ENCODE data around the gene ASPG. TPM values are rescaled to one million over a fixed set of nuclear protein-coding genes. Genes with fewer than 3 reads are reported as not detected.
"Not testable (repeated sequence)": the region's sequence is repeated elsewhere in the genome, so short reads cannot be mapped to it uniquely, and the experiment has no call there.

Gene ASPG
- total RNA-seq, 1 donor, result not detected

GRCh38 chr14:104151566-104152245 lies 66.2 kb downstream of the ASPG start:
- no peak overlapping the region for H3K4me3 ChIP-seq (ENCODE audit: low read depth, low read length)
- no peak for TF ChIP-seq CTCF (IDR thresholded peaks at IDR 0.05; ENCODE audit: insufficient read depth, low read length)
- DNase-seq (ENCODE audit: low read depth), result no peak

- no peak for DNase-seq (ENCODE audit: low read depth)
- H3K4me3 ChIP-seq (ENCODE audit: low read depth, low read length), result no peak overlapping the region
- no peak for TF ChIP-seq CTCF (IDR thresholded peaks at IDR 0.05; ENCODE audit: insufficient read depth, low read length)
Observed at GRCh38 chr14:104152246-104152575, 66.7 kb downstream of the ASPG start.

- TF ChIP-seq CTCF (IDR thresholded peaks at IDR 0.05; ENCODE audit: insufficient read depth, low read length), result no peak
- no peak overlapping the region for H3K4me3 ChIP-seq (ENCODE audit: low read depth, low read length)
- DNase-seq (ENCODE audit: low read depth), result no peak
Observed at GRCh38 chr14:104152686-104153393, 67.3 kb downstream of the ASPG start.

GRCh38 chr14:104153394-104153755 lies 67.9 kb downstream of the ASPG start:
- DNase-seq (ENCODE audit: low read depth); H3K4me3 ChIP-seq (ENCODE audit: low read depth, low read length): not testable (repeated sequence)

GRCh38 chr14:104154246-104154645 lies 68.7 kb downstream of the ASPG start:
- H3K4me3 ChIP-seq (ENCODE audit: low read depth, low read length), result no peak overlapping the region
- DNase-seq (ENCODE audit: low read depth), result no peak
- no peak for TF ChIP-seq CTCF (IDR thresholded peaks at IDR 0.05; ENCODE audit: insufficient read depth, low read length)

- no peak for TF ChIP-seq CTCF (IDR thresholded peaks at IDR 0.05; ENCODE audit: insufficient read depth, low read length)
- DNase-seq (ENCODE audit: low read depth), result no peak
- no peak overlapping the region for H3K4me3 ChIP-seq (ENCODE audit: low read depth, low read length)
Observed at GRCh38 chr14:104155513-104155912, 70.0 kb downstream of the ASPG start.

- H3K4me3 ChIP-seq (ENCODE audit: low read depth, low read length), result no peak overlapping the region
- no peak for DNase-seq (ENCODE audit: low read depth)
- TF ChIP-seq CTCF (IDR thresholded peaks at IDR 0.05; ENCODE audit: insufficient read depth, low read length), result no peak
Observed at GRCh38 chr14:104156142-104156541, 70.6 kb downstream of the ASPG start.
